ENCODE measurements around the gene CHM.
A peak's percentile ranks its signal among the peaks of the same experiment; 100 is the strongest.
"Not testable (repeated sequence)": the region's sequence is repeated elsewhere in the genome, so short reads cannot be mapped to it uniquely, and the experiment has no call there.

Gene CHM

DNA sequence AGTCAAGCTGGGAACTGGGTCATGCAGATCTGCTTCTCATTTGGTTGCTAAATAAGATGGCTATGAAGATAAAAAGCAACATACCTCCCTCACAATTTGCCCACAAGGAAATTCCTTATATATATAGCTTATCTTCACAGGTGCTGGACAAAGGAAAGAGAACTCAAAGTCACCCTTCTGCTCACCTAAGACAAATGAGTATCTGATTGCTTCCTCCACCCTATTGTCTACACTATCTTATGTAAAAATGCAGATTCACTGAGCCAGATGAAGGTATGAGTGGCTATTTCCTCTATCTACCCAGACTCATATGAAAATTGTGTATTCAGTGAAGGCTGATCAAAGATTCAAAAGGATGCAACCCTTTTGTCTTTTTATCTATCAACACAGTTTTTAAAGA lies 50.8 kb downstream of the CHM start:
- no peak for DNase-seq (ENCODE audit: low read depth in 2 of 3, low spot score in 1 of 3)

DNA sequence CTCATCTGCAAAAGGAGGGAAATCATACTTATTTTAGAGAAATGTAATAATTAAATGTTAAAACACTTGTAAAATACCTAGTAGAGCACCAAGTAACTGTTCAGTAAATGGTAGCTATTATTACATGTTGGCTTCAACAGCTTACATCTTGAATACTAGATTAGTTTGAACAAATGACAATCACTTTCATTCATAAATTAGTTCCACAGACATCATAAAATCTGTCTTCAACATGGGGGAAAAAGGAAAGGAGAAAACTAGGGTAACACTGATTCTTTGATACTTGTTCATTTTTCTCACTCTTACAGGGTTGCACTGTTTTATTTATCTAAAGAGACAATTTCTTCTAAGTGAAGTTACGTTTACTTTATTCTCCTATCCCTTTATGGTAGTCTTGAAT lies 51.7 kb downstream of the CHM start:
- DNase-seq (ENCODE audit: low read depth in 2 of 3, low spot score in 1 of 3): no peak

DNA sequence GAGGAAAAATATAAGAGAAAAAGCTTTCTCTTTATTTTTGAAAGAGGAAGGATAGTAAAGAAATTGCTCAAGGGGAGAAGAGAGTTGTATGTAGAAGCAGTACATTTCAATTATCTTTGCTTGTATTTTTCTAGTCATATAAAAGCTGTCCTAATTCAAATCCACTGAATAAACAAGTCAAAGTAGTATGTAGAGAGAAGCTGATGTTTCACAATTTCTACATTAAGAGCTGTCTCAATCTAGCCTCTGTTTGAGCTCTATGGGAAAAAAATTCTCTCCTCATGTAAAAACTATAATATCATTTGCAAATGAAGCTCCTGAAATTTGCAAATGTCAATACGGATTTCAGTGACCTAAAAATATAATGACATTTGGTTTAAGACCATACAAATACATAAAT lies 52.6 kb downstream of the CHM start:
- no peak for DNase-seq (ENCODE audit: low read depth in 2 of 3, low spot score in 1 of 3)

DNA sequence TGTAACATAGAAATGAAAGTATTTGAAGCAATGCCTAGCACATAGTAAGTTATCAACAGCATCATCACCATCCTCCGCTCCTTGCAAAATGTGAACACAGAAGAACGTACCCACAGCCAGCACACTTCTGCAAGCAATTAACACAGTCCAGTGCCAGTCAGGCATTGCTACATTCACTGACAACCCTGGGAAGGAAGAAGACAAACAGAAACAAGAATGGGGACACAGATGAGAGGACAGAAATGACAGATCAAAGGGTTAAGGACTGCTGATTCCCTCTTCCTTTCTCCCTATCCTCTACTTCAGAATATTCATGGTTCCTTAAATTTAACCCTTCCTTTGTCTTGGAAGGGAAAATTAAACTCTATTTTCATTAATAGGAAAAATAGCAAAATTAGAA lies 53.1 kb downstream of the CHM start:
- no peak for DNase-seq (ENCODE audit: low read depth in 2 of 3, low spot score in 1 of 3)

DNA sequence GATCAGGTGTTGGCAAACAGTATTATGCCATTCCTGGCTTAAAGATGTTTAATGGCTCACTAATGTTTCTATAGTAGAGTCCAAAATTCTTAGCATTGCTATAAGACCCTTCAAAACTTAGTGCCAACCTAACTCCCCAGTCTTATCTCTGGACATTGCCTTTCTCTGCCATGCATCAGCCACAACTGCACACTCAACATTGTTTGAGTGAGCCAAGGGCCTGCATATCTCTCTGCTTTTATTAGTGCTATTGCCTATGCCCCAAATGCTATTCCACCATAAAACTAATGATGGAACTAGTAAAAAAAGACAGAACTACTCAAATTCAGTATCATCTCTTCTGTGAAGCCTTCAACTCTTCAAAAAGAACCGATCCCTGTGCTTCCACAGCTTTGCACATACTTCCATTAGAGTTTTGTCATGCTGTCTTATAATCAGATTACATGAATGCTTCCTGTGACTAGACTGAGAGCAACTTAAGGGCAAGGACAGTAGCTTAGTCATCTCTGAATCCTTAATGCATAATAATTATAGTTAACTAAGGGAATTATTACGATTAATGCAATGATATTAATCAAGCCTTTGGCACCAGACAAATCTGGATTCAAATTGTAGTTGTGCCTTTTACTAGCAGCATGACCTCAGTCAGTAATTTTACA lies 53.7 kb downstream of the CHM start:
- DNase-seq (ENCODE audit: low read depth in 2 of 3, low spot score in 1 of 3): no peak

DNA sequence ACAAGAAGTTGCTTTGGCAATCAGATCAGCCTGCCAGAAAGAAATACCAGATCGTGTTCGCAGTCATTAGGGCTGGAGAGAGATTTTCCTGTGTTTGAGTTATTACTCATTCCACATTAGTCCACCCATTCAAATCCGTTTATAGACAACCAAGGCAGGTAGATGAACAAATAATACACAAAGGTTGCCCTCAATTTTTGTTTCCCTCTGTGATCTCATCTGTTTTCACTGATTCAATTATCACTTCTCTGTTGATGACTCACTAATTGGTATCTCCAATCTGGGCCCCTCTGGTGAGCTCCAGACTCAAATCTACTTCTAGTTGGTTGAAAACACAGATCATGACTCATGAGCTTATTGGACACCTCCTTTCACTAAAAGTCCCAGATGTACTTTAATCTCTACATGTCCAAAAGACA lies 54.5 kb downstream of the CHM start:
- DNase-seq (ENCODE audit: low read depth in 2 of 3, low spot score in 1 of 3): peak in 1 of 3 donors; percentile 3

DNA sequence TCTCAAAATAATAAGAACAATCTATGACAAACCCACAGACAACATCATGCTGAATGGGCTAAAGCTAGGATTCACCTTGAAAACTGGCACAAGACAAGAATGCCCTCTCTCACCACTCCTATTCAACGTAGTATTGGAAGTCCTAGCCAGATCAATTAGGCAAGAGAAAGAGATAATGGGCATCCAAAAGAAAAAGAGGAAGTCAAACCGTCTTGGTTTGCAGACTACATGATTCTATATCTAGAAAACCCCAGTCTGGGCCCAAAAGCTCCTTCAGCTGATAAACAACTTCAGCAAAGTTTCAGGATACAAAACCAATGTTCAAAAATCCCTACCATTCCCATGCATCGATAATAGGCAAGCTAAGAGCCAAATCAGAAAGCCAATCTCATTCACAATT lies 59.0 kb downstream of the CHM start:
- no peak for DNase-seq (ENCODE audit: low read depth in 2 of 3, low spot score in 1 of 3)

DNA sequence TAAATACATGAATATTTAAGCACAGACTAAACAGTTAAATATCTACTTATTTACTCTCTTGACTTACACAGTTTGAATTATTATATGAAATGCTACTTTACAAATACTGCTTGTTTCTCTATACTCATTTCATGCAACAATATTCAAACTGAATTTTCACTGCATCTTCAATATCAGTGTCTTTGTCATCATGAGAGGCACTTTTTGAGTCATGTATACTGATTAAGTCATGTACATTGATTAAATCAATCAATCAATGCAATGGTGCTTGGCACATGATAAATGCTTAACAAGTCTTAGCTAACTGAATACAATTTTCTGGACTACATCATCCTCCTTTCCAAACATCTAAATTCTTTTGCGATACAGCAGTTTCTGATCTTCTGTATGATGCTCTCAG lies 67.1 kb downstream of the CHM start:
- DNase-seq (ENCODE audit: low read depth in 2 of 3, low spot score in 1 of 3): no peak

DNA sequence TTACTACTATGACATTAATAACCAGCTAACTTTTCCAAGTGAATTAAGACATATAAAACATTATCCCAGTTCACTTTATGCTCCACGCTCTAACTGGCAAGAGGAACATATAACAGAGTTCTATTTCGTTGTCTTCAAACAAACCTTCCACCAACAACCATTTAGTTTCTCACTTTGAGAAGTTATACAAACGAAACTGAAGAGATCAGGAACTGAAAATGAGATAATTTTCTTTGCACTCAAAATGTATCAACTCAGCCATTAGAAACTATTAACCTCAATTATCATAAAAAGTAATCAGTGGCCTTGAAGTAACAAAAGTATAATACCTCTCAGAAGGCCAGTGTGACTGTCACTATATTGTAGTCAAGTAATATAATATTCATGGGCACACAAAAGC lies 70.1 kb downstream of the CHM start:
- DNase-seq (ENCODE audit: low read depth in 2 of 3, low spot score in 1 of 3): no peak

DNA sequence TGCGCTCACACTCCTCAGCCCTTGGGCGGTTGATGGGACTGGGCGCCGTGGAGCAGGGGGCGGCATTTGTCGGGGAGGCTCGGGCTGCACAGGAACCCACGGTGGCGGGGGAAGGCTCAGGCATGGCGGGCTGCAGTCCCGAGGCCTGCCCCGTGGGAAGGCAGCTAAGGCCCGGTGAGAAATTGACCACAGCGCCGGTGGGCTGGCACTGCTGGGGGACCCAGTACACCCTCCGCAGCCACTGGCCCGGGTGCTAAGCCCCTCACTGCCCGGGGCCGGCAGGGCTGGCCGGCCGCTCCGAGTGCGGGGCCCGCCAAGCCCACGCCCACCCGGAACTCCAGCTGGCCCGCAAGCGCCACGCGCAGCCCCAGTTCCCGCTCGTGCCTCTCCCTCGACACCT lies 75.0 kb downstream of the CHM start:
- not testable (repeated sequence) for DNase-seq (ENCODE audit: low read depth in 2 of 3, low spot score in 1 of 3)

DNA sequence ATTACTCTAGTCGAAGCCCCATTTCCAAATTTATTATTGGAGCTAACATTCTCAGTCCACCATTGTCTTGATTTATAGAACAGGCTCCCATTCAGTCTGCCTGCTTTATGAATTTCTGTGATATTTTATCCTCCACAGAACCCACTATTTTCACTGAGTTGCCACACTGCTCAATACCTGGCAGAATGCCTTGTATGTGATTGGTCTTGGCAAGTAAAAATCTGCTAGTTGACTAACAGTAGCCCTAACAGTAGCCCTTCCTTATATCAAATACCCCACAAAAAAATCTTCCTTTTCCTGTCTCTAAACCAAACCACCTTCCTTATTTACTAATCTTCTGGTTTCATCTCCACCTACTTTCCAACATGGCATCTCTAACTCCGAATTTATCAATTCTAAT lies 82.6 kb downstream of the CHM start:
- DNase-seq (ENCODE audit: low read depth in 2 of 3, low spot score in 1 of 3): no peak

DNA sequence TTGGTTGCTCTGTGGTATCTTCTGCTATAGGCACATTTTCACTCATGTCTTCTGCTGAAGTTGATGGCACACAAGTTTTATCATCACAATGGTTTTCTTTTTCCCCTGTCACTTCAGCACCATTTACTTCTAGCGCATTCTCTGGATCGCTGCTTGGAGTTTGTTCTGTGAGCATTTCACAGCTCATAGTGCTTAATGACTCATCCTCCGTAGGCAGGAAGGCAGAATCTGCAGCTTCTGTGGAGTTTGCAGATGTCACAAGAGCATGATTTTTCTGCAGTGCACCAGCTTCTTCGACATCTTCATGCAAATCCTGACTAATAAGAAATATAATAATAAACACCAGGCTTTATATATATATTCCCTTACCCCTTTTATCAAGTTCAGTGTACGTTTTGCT lies 83.6 kb downstream of the CHM start:
- DNase-seq (ENCODE audit: low read depth in 2 of 3, low spot score in 1 of 3): no peak

DNA sequence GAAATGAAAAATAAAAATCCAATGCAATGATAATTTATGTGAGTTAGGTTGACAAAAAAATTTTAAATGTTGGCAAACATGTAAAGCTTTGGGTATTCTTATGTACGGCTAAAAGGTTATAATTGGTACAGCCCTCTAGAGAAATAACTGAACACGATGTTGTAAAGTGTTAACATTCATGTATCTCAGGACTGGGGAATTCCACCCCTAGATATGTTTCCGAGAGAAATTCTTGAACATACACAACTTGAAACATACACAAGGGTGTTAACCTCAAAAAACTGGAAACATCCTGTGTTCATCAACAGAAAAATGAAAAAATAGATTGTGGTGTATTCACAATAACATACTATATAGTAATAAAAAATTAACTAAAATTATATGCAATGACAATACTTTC lies 91.8 kb downstream of the CHM start:
- no peak for DNase-seq (ENCODE audit: low read depth in 2 of 3, low spot score in 1 of 3)

DNA sequence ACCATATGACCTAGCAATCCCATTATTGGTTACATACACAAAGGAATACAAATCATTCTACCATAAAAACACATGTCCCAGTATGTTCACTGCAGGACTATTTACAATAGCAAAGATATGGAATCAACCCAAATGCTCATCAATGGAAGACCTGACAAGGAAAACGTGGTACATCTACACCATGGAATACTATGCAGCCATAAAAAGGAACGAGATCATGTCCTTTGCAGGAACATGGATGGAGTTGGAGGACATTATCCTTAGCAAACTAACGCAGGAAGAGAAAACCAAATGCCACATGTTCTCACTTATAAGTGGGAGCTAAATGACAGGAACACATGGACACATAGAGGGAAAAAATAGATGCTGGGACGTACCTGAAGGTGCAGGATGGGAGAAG lies 102.6 kb downstream of the CHM start:
- DNase-seq (ENCODE audit: low read depth in 2 of 3, low spot score in 1 of 3): not testable (repeated sequence)

DNA sequence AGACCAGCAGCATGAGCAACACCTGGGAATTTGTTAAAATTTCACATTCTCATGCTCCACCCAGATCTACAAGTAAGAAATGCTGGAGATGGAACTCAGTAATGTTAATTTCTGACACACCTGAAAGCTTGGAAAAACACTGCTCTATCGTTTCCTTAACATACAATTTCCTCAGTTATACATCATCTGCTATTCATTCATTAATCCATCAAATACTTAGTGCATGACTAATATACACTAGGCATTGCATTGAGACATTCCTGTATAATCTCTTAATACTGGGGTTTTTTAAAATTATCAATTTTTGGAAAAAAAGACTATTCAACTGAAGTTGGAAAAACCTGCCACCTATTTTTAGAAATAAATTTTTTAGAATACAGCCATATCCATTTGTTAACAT lies 106.1 kb downstream of the CHM start:
- no peak for DNase-seq (ENCODE audit: low read depth in 2 of 3, low spot score in 1 of 3)

DNA sequence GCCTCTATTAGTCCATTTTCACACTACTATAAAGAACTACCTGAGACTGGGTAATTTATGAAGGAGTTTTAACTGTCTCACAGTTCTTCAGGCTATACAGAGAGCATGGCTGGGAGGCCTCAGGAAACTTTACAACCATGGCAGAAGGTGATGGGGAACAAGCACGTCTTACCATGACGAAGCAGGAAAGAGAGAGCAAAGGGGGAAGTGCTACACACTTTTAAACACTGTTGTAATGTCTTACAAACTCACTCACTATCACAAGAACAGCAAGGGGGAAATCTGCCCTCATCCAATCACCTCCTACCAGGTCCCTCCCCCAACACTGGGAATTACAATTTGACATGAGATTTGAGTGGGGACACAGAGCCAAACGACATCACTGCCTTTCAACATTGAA lies 107.4 kb downstream of the CHM start:
- not testable (repeated sequence) for DNase-seq (ENCODE audit: low read depth in 2 of 3, low spot score in 1 of 3)

DNA sequence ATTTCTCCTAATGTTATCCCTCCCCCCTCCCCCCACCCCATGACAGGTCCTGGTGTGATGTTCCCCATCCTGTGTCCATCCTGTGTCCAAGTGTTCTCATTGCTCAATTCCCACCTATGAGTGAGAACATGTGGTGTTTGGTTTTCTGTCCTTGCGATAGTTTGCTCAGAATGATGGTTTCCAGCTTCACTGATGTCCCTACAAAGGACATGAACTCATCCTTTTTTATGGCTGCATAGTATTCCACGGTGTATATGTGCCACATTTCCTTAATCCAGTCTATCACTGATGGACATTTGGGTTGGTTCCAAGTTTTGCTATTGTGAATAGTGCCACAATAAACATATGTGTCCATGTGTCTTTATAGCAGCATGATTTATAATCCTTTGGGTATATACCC lies 113.0 kb downstream of the CHM start:
- not testable (repeated sequence) for DNase-seq (ENCODE audit: low read depth in 2 of 3, low spot score in 1 of 3)

DNA sequence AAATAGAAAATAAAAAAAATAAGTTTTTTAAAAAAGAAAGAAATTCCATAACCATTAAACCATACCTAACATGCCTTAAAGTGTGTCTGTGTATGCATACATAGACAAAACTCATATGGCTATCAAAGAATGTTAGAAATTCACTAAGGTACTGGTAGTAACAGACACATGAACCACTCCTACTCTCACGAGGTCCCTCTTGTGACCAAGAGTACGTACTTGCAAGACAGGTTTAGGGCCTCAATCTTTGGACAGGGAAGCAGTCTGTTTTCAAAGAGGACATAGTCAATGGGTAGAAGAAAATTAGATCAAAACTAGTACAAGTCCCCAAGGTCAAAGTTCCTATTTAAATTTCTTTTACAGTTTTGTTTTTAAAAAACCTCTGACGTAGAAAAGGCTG lies 117.3 kb downstream of the CHM start:
- DNase-seq (ENCODE audit: low read depth in 2 of 3, low spot score in 1 of 3): no peak

DNA sequence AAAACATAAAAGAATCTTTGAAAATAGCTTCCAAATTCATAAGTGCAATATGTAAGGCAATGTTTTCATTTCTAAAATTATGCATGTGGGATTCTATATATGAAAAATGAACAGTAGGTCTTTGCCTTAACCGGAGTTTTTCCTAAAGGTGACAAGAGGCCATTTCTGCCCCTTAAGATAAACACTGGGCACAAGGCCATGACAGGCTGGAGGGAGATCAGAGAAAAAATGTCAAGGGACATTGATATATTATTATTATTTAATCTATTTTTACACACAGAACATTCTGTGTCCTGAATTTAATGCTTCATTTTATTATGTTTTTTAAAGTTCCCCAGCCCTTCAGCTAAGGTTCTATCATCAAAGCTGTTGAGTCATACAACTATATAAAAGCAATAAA lies 118.8 kb downstream of the CHM start:
- no peak for DNase-seq (ENCODE audit: low read depth in 2 of 3, low spot score in 1 of 3)

DNA sequence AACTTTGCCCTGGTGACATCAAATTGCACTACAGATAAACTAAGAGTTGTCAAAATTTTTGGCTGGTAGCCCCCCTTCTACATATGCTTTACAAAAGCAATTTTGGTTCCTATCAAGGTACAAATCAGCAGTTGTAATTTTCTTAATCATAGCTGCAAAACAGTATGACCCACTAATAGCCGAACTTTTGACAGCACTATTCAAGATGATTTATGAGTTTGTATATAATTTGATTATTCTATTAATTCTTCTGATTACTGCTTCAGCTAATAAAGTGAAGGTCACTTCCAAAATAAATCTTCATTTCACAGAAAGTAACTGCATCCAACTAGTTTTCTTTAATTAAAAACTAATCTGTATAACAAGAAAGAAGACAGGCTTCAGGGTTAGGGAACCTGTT lies 119.6 kb downstream of the CHM start:
- no peak for DNase-seq (ENCODE audit: low read depth in 2 of 3, low spot score in 1 of 3)

DNA sequence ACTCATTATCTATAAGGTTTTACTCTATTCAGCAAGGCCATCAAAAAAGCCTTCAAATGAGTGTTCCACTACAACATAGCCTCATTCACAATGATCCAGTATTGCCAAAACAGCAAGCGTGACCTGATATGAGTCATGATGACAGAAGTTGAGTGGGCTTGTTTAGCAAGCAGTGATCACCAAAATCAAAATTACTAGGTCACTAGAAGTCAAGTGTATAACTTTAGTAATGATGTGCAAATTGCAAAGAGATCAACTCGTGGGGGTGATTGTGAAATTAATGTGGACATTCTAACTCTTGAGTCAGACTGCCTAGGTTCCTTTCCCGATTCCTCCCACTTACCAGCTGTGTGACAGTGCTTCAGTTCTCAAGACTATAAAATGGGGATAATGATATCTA lies 124.5 kb downstream of the CHM start:
- no peak for DNase-seq (ENCODE audit: low read depth in 2 of 3, low spot score in 1 of 3)

DNA sequence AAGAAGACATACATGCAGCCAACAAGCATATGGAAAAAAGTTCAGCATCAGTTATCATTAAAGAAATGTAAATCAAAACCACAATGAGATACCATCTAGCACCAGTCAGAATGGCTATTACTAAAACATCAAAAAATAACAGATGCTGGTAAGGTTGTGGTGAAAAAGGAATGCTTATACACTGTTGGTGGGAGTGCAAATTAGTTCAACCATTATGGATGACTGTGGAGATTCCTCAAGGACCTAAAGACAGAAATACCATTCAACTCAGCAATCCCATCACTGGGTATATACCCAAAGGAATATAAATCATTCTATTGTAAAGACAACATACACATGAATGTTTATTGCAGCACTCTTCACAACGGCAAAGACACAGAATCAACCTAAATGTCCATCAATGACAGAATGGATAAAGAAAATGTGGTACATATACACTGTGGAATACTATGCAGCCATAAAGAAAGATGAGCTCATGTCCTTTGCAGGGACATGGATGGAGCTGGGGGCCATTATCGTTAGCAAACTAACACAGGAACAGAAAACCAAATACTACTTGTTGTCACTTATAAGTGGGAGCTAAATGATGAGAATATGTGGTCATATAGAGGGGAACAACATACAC lies 130.6 kb downstream of the CHM start:
- DNase-seq (ENCODE audit: low read depth in 2 of 3, low spot score in 1 of 3): not testable (repeated sequence)

DNA sequence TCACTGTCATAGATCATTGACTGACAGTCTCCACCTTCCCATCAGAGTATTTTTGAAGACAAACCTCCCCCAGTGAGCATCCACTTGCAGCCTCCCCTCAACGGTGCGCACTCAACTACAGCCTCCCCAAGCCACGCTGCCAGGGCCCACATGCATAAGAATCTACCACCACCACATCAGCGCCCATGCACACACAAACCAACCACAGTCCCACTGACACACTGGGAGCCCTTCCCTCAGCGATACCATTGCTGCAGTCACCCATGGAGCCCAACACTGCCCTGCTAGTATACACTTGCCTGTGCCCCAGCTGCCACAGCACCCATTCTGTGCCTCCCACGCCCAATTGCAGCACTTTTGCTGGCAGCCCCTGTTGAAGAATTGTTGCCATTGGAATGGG lies 132.9 kb downstream of the CHM start:
- DNase-seq (ENCODE audit: low read depth in 2 of 3, low spot score in 1 of 3): no peak

Data from stimulated activated CD4-positive, alpha-beta T cell treated with anti-CD3 and anti-CD28 coated beads, Interleukin-12 subunit alpha, Interleukin-12 subunit beta, amount 100 ng/mL, for 48 hours (primary cell).